ENCODE data around the gene FANCI. TPM values are rescaled to one million over a fixed set of nuclear protein-coding genes. Genes with fewer than 3 reads are reported as not detected.

The FANCI gene
- total RNA-seq, 1 experiment from 2014 or later: 112 TPM

- POLR2A ChIA-PET: no interaction called here
- Histone ChIP-seq H2AFZ (ENCODE audit: low read depth, low read length, poor library complexity, severe bottlenecking) (no peak overlapping the region), H3K27me3 (ENCODE audit: insufficient read depth, low read length) (no peaks in the 10 kb centered on the region), H3K36me3 (ENCODE audit: control insufficient read depth in 1 of 2, insufficient read depth in 2 of 2, low read length in 2 of 2) (peaks cover 71 to 82% of the 10 kb centered on the region in 2 experiments), H3K9ac (ENCODE audit: low read length) (no peak overlapping the region), H3K9me2 (ENCODE audit: insufficient read depth) (no peaks in the 10 kb centered on the region), H3K79me2 (ENCODE audit: insufficient read depth, low read length) (peaks cover 82% of the 10 kb centered on the region), H3K4me3 (replicated peaks in 1 of 2; ENCODE audit: low read depth in 1 of 2, low read length in 2 of 2) (no peak overlapping the region), H3K4me2 (ENCODE audit: low read length) (no peak overlapping the region), H3K4me1 (ENCODE audit: control insufficient read depth in 1 of 2, insufficient read depth in 2 of 2, low read length in 2 of 2) (peaks cover 0 to 12% of the 10 kb centered on the region in 2 experiments; a peak in 3 of 4 replicates), H3K27ac (ENCODE audit: low read depth, low read length) (no peak overlapping the region), H4K20me1 (ENCODE audit: insufficient read depth) (peaks cover 8% of the 10 kb centered on the region; the same call in 1 of the 2 replicates), H3K9me3 (ENCODE audit: control insufficient read depth in 1 of 2, insufficient read depth in 1 of 2, low read depth in 1 of 2, low read length in 2 of 2) (no peaks in the 10 kb centered on the region)
- no TSS peak for BruUV-seq (replicated peaks)
- CTCF ChIA-PET: interaction anchor here (1.0 kb wide), 1 partner anchor 12 kb away, joined by 3 read pairs; no protein-coding TSS in a partner anchor
- DNase-seq (ENCODE audit: low read depth, low spot score) (no peak), ATAC-seq (no peak)
- RAD21 ChIA-PET (ENCODE audit: low non-redundant PET in 1 of 2, low total read pairs in 2 of 2, uncharacterized antibody in 2 of 2, unreplicated experiment in 2 of 2): no interaction called here
- no peak for TF ChIP-seq RAD21 (IDR thresholded peaks at IDR 0.05; ENCODE audit: low read depth)
- TF ChIP-seq ZNF274 (IDR thresholded peaks at IDR 0.05; ENCODE audit: low read depth, low read length): no peak
- no peak for TF ChIP-seq ZBTB33 (IDR thresholded peaks at IDR 0.05; ENCODE audit: extremely low read depth, insufficient replicate concordance, low read length)
- TF ChIP-seq ATF3 (IDR thresholded peaks at IDR 0.05): no peak
- no peak for TF ChIP-seq REST (IDR thresholded peaks at IDR 0.05; ENCODE audit: low read depth)
- no peak for TF ChIP-seq YY1 (IDR thresholded peaks at IDR 0.05; ENCODE audit: extremely low read depth, insufficient replicate concordance, low read depth, low read length)
- TF ChIP-seq JUND (IDR thresholded peaks at IDR 0.05): no peak
- no peak for TF ChIP-seq ELF1 (IDR thresholded peaks at IDR 0.05; ENCODE audit: borderline replicate concordance, low read depth)
- no peak for TF ChIP-seq CTCF (IDR thresholded peaks at IDR 0.05 in 2 of 3, conservative IDR thresholded peaks at IDR 0.05 in 1 of 3; ENCODE audit: borderline replicate concordance in 1 of 3, insufficient read depth in 1 of 3, low read depth in 2 of 3, low read length in 2 of 3)
- intact Hi-C loops (cut with micrococcal nuclease): no loop called here
Measured at GRCh38 chr15:89329329-89330084, 85.7 kb downstream of the FANCI start.
